Right lung (tissue), 10 donors: Measurements from ENCODE around the gene PXDC1. TPM values are rescaled to one million over a fixed set of nuclear protein-coding genes. Genes with fewer than 3 reads are reported as not detected.
A peak's percentile ranks its signal among the peaks of the same experiment; 100 is the strongest.

Source experiments
- DNase-seq, 2 donors: peaks; one replicate each; pipeline ENCODE4 v3.0.0-alpha.2; 2013
- long read RNA-seq, 8 donors: transcript quantifications; one replicate each; lab custom pipeline, GENCODE V29; 2026
- polyA plus RNA-seq, 5 donors: library from polyadenylated mRNA; unstranded; fragments of 120-200 nt; gene quantifications; one replicate each; pipeline versions ENCODE4 v1.2.1 to v1.2.3, GENCODE V29; 2013; ENCODE audit warnings: inconsistent platforms in 1 of 5, low replicate concordance in 1 of 5; ENCODE audit not compliant: insufficient read length in 5 of 5, insufficient read depth in 1 of 5

The PXDC1 gene, protein sequence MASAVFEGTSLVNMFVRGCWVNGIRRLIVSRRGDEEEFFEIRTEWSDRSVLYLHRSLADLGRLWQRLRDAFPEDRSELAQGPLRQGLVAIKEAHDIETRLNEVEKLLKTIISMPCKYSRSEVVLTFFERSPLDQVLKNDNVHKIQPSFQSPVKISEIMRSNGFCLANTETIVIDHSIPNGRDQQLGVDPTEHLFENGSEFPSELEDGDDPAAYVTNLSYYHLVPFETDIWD
- 10 to 100 TPM in 4 of 5 donors, 1 to 10 TPM in 1; 9.9 to 18.1 (median 14.3) TPM for polyA plus RNA-seq
- long read RNA-seq, donor 1, transcript PXDC1-202 (5 exons, 2,190 nt): major isoform, 13 of 19 reads
- long read RNA-seq, donor 1, partial matches to known transcripts: 6 of 19 reads
- long read RNA-seq, donor 1, other reads (novel, unspliced or antisense): 0 of 19 reads
- long read RNA-seq, donor 2, transcript PXDC1-202 (5 exons, 2,190 nt): major isoform, 10 of 10 reads
- long read RNA-seq, donor 2, partial matches to known transcripts: 0 of 10 reads
- long read RNA-seq, donor 2, other reads (novel, unspliced or antisense): 0 of 10 reads
- long read RNA-seq, donor 3, transcript PXDC1-202 (5 exons, 2,190 nt): major isoform, 5 of 5 reads
- long read RNA-seq, donor 3, partial matches to known transcripts: 0 of 5 reads
- long read RNA-seq, donor 3, other reads (novel, unspliced or antisense): 0 of 5 reads
- long read RNA-seq, donor 4, partial matches to known transcripts: 0 of 3 reads
- long read RNA-seq, donor 4, other reads (novel, unspliced or antisense): 0 of 3 reads
- long read RNA-seq, donor 5, transcript PXDC1-202 (5 exons, 2,190 nt): major isoform, 5 of 5 reads
- long read RNA-seq, donor 5, partial matches to known transcripts: 0 of 5 reads
- long read RNA-seq, donor 5, other reads (novel, unspliced or antisense): 0 of 5 reads
- long read RNA-seq, donor 6, transcript PXDC1-202 (5 exons, 2,190 nt): major isoform, 8 of 8 reads
- long read RNA-seq, donor 6, partial matches to known transcripts: 0 of 8 reads
- long read RNA-seq, donor 6, other reads (novel, unspliced or antisense): 0 of 8 reads
- long read RNA-seq, donor 7, transcript PXDC1-202 (5 exons, 2,190 nt): major isoform, 6 of 14 reads
- long read RNA-seq, donor 7, partial matches to known transcripts: 8 of 14 reads
- long read RNA-seq, donor 7, other reads (novel, unspliced or antisense): 0 of 14 reads
- long read RNA-seq, donor 8, transcript PXDC1-202 (5 exons, 2,190 nt): major isoform, 5 of 5 reads
- long read RNA-seq, donor 8, partial matches to known transcripts: 0 of 5 reads
- long read RNA-seq, donor 8, other reads (novel, unspliced or antisense): 0 of 5 reads

DNA sequence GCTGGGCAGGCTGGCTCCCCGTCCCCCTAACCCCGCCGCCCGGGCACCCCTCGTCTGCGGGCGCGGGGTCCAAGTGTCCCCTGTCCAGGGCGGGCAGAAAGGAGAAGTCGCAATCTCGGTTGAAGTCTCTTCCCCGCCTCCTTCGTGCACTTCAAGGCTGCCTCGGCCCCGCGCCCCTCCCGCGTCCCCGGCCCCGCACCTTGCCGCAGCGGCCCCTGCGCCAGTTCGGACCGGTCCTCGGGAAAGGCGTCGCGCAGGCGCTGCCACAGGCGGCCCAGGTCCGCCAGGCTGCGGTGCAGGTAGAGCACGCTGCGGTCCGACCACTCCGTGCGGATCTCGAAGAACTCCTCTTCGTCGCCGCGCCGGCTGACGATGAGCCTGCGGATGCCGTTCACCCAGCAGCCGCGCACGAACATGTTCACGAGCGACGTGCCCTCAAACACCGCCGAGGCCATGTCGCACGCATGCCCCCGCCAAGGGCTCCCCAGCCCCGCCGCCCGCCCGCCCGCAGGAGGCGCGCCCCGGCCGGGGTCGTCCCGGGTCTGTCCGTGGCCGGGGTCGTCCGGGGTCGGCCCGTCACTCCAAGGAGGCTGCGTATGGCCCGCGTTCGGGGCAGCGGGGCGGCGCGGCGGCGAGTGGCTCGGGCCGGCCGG, at the start of gene PXDC1:
Gene PXDC1, minus strand, starts transcription at position 637 of the 653 bp plus-strand sequence. Its CDS starts 182 bp downstream, at position 455.
- no peak for DNase-seq

DNA sequence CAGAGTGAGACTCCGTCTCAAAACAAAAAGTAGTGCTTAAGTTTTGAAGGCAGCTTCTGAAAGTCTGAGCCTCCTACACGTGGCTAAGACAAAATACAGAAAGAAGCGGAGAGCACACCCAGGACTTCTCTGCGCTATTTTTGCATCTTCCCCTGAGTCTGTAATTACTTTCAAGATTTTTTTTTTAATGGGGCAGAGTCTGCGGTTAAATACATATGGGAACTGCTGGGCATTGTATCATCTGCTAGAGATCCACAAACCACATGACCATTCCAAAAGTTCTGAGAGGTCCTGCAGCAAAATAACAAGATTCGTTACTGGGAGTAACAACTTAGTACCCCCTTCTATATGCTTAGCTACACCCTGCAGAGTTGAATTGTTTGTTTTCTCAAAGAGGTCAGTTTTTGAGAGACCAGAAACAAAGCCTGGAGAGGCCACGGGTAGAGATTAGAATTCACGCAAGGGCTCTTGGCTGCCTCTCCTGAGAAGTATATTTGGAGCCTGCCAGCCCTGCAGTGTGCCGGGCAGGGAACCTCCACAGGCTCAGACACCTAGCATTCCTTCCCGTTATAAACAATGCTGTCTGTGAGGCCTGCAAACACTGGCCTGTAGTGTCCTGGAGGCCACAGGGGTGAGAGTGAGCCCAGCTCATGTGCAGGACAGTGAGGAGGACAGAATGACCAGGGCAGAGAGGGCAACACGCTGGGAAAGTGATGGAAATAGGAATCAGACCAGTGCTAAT, 49.5 kb upstream of the PXDC1 start:
- DNase-seq: no peak

DNA sequence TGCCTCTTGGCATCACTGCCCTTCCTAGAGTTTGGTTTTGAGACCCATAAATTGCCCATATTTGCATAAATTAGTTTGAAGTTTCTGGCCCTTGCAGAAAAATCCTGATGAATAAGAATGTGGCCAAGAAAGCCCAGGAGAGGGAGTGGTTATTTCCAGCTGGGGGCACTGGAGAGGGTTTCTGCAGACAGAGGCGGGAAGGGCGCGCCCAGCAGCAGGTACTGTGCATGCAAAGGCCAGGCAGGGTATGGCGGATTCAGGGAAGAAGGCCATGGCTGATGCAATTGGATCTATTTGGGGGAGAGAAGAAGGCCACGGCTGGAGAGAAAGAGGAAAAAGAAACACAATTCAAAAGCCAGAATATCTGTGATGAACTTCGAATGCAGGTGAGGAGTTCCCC, 48.2 kb upstream of the PXDC1 start:
- DNase-seq: no peak

DNA sequence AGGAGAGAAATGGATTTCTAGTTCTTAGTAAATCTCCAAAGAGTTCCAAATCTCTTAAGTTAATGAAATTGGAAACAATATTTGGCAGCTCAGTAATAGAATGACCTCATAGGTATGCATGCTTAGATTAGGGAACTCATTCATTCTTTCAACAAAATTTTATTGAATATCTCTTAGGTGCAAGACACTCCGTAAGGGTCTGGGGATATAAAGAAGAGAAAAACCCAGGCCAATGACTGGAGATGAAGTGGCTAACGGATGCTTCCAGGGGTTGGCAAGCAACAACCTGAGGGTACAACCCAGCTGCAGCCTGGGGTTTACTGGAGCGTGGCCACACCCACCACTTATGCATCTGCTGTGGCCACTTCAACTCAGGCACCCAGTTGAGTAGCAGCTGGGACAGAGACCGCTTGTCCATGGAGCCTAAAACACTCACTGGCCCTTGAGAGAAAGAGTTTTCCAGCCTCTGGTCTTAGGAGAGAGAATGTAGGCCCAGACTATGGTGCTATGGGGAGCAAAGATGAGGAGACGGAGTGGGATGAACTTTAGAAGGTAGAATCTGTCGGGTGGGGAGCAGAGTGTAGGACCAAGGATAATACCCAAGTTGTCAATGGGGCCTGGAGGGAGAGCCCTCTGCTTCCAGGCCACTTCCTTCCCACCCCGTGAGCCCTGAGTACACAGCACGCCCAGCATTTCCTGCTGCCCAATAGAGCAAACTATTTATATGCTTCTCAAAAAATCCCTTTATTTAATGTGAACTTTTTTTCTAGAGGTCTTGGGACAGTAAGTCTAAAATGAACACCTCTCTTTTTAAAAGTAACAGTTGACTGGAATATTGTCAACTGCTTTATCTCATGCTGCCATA, 46.8 kb upstream of the PXDC1 start:
- no peak for DNase-seq

DNA sequence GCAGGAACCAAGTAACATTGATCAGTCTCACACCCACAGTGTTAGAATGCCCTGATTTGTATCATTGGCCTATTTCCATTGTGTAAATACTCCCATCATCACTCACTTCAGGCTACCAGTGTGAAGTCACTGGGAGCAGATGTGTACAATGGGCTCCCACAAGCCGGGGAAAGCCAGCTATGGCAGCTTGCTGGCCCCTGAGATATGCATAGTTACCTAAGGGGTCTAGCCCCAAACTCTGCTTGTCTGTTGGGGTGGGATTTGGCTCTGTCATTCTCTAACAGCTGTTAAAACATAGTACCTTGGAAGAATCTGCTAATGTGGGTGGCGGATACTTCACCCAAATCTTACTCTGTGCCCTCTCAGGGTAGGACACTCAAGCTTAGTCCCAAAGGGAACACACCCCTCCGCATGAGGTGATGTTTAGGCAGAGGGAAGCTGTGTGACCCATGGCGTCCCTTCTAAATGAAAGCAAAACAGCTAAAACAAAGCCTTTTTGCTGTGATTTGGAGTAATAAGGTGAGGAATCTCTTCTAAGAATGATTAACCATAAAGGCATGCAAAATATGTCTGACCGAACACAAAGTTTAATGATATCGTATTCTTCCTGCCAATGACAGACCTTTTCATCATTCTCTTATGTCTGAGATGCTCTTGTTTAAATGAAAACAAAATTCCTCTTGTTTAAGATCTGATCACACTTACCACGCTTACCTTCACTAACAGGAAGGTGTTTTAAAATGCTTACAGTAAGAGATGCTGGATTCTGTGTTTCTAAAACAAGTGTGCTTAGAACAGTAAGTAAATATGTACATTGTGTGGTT, 45.9 kb upstream of the PXDC1 start:
- no peak for DNase-seq

DNA sequence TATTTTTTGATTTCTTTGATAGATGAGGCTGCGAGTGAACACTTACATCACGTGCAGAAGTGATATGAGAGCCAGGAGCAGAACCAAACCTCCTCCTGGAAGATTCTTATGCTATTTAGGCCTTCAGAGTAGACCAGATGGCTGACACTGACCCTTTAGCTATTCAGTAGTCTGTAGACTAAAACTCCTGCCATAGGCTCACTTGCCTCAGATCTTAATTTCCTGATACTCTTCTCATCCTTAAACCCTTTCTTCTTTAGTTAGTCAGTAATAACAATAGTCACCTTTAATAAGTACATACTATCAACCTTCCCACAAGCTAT, 45.2 kb upstream of the PXDC1 start:
- DNase-seq: no peak

DNA sequence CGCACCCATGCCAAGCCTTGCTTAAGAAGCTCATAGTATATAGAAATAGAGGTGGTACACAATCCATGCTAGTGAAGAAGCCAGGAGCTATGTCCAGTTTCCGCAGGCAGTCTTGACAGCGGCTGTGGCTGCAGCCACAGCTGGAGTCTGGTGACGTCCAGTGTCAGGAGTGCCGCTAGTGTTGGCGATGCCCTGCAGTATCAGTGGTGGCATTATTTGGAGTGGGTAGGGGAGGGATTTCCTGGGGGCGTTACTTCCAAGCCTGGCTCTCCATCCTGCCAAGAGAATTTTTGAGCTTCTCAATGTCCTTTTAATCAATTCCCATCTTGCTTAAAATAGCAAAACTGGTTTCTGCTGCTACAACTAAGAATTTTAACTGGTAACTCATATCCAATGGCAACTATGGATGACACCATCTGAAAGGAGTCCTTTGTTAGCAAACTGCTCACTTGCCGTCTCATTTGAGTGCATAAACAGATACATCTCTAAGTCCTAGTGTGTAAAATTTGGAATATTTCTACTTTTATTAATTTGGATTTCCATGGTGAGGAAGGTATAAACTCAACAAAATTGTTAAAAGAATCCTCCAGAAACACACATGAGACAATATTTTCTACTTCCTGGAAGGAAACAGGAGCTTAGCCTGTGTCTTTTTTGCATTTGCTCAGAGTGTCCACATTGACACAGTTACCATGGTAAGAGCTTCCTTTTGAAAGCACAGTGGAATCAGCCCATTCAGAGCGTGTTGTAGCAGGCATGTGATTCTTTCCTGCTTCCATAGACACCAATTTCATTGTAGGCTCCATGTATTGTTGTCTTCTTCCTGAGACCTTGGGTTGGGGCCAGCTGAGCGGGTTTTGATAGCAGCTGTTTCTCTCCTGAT, 44.6 kb upstream of the PXDC1 start:
- DNase-seq: peak; percentile 43 to 53

DNA sequence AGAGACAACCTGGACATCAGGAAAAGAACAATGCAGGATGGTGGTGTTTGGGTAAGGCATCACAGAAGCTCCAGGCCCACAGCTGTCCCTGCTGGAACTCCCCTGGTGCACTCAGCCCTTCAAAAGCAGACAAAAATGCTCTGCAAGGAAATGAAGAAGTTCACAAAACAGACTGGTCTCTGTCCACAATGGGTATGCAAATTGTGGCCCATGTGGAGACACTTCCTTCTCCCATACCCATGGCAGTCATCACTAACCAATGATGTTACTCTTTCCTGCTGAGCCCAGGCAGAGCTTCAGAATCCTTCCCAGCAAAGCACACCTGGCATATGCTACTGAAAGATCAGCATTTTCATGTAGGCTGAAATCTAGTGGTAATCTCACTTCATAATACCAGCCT, 42.6 kb upstream of the PXDC1 start:
- no peak for DNase-seq

DNA sequence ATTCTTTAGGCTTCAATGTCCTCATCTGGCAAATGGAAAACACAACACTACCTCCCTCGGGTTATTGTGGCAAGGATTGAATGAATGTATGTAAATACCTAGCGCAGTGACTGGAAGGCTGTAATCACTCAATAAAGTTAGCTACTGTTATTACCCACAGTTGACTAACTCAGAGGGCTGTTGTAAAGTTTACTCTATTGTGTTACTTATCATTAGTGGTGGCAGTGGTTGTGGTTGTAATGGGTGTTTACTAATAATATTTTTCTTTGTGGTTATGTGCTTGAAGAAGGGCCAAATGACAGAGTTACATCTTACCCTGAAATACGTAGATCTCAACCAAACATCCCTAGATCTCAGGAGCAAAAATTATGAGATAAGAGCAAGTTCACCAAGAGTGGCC, 42.0 kb upstream of the PXDC1 start:
- DNase-seq: no peak

DNA sequence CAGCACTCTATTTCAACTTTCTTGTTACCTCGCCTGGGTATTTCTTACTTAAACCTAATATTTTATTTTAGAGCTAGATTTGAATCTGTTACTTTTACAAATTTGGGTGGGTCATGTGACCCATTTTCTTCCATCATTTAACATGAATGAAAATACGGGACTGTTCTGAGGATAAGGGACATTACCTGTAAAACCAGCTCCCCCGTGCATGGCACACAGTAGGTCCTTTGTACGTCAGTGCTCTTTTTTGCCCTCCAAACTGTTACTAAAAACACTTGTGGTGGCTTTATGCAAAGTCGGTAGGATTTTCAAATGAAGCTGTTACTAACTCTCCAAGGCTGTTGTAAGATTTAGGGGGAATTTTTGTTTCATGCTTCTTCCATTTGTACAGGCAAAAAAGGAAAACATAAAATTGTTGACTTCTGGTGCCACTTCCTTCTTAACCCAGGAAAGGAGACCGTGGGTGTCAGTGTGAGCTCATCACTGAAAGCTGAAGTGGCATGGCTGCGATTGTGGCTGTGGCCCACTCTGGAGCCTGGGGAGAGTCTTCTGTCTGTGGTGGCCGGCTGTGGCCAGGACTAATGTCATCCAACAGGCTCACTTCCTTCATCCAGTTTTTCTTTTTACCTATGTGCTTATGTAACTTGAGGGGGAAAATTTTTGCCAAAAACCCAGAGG, 40.2 kb upstream of the PXDC1 start:
- DNase-seq: no peak

DNA sequence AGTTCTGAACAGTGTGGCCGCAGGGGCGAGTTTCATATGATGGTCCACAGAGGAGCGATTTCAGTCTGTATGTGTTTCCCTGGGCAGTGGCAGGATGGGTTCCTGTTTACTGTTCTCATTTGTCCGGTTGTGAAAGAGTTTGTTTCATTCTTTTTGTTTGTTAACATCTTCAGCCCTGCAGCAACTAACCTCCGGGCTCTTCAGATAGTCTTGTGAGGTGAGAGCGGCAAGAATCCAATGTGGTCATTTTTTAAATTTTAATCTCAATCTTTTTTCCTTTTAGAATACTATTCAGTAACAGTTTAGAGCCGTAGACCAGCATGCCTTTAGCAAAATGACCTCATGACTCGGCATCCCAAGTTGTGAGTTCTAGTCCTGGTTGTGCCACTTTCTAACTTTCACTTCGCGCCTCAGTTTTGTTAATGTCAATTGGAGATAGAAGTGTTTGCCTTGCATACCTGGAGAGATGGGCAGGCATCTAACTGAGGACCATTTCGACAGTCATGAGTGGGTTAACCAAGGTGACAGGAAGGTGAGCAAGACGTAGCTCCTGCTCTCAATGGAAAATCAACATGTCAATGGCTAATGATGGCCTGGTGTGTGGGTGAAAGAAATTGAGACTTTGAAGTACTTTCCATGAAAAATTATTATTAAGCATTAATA, 38.5 kb upstream of the PXDC1 start:
- no peak for DNase-seq

DNA sequence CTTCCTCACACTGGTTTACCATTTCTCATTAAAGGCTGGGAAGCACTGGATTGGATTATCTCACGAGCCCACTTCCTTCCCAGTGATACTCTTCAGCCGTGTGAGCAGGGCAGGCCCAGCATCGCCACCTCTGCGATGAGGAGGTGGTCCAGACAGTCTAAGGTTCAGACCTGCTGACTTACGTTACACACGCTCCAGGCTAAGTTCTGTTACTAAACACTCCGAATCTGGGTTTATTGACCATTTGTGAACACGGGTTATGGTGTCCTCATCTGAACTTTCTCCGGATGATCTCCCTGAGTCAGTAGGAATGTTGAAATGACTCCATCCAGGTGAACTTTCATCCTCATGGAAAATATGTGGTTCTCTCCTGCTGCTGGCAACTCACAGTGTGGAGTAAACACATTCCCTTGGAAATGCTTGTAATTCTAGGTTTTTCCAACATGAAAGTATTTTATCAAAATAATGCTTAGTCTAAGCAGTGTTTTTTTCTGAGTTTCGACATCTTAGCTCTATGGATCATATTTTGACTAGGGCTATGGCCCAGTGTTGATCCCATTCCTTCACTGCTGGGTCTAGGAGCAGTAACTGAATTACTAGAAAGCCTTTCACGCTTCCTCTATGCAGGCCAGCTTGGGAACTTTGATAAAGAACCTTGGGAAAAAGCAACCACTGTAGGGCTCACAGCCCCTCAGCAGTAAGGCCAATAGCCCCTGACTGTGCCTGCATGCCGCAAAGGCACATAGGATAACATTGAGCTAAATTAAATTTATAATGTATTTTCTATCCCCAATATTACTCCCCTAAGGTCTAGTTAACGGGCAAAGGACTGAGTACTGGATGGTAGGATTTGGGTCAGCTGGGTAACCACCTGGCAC, 37.7 kb upstream of the PXDC1 start:
- DNase-seq: no peak

DNA sequence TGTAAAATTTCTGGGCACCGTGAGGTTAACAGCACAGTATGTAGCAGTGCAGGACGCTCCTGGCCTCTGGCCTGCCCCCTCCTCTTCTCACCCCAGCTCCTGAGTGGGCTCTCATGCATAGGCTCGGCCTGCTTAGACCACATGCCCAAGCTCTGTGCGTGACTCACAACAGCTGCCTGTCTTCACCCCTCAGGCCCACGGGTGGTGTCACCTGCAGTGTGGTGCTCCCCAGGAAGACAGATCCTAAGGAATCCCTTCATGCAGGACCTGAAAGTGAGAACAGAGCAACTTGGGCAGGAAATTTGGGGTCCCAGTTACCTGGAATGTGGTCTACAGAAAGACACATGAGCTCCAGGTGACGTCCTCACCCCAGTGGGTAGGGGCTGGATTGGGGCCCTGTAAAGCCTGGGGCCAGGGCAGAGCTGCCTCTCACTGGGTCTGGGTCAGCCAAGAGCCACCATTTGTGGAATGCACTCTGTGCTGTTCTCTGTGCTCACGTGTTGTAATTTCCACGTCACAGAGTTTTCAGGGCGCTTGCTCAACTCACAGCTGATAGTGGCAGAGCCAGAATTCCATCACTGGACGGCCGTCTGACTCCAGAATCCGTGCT, 37.0 kb upstream of the PXDC1 start:
- DNase-seq: no peak

DNA sequence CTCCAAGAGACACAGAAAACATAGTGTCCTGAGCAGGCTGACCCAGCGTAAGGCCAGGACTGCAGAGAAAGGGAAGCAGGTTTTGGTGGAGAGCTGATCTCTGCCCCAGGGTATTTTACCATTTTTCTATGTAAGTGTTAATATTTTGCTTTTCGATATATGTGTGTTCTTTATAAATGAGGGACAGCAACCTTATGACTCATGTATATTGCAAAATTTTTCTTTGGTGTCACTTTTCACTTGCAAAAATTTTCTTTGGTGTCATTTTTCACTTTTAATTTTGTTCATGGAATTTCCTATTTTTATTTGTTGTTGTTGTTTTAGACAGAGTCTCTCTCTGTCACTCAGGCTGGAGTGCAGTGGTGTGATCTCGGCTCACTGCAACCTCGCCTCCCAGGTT, 34.6 kb upstream of the PXDC1 start:
- no peak for DNase-seq

DNA sequence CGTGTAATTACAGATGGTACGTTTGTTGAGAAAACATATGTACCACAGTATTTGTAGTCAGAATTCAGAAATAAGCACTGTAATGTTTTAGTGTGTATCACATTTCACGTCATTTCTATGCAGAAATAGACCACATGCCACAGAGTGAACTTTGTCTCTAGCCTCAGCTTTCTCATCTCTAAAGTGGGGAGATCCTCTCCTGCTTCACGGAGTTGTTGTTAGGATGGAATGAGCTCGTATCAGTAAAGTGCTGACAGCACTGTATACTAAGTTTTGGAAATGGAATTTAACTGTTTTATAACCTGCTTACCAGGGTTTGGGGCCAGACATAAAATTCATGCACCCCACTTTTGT, 34.2 kb upstream of the PXDC1 start:
- no peak for DNase-seq
